HG03432 (cell line): ENCODE measurements around the gene HNMT.
"Not testable (repeated sequence)": the region's sequence is repeated elsewhere in the genome, so short reads cannot be mapped to it uniquely, and the experiment has no call there.

Experiments used
- ATAC-seq: cut with Tn5 transposase; IDR thresholded peaks from one replicate; pipeline ENCODE4 v1.9.1; 2021; ENCODE audit warnings: mild to moderate bottlenecking, moderate library complexity; ENCODE audit not compliant: unreplicated experiment

HNMT gene

GRCh38 chr2:137964066-137964858, at the start of gene HNMT:
HNMT (plus strand) TSS chr2:137964473; CDS start chr2:137964492, 19 bp downstream.
- ATAC-seq = no peak

- no peak for ATAC-seq
These were observed 43.0 kb upstream of the HNMT start for GRCh38 chr2:137921105-137921880.

GRCh38 chr2:137922171-137922570, 42.1 kb upstream of the HNMT start:
- not testable (repeated sequence) for ATAC-seq

DNA sequence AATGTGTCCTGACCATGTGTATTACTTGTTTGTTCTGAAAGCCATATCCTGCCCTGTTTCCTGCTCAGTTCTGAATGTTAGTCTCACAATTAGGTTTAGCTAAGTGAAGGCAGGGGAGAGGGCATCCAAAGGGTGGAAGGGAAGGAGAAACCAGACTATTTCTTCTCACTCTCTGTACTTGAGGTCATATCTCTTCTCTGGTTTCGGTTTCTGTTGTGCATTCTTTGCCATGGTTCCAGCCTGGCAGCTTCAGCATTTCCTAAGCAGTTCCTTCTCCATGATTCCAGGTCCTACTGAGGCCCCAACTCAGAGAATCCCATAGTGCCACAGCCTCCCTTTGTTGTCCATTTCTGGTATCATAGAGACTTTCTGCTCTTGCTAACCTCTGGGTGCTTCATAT, 40.3 kb upstream of the HNMT start:
- no peak for ATAC-seq

- ATAC-seq = no peak
These were observed 38.7 kb upstream of the HNMT start for GRCh38 chr2:137925599-137925998.

DNA sequence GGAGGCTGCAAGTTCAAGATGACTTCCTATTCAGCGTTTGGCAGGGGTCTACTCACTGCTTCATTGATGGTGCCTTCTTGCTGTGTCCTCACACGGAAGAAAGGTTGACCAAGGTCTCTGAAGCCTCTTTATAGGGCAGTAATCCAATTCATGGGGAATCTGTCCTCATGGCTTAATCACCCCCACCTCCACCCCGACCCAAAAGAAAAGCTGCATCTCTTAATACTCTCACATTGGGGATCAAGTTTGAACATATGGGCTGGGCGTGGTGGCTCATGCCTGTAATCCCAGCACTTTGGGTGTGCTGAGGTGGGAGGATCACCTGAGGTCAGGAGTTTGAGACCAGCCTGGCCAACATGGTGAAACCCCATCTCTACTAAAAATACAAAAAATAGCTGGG, 36.4 kb upstream of the HNMT start:
- no peak for ATAC-seq

DNA sequence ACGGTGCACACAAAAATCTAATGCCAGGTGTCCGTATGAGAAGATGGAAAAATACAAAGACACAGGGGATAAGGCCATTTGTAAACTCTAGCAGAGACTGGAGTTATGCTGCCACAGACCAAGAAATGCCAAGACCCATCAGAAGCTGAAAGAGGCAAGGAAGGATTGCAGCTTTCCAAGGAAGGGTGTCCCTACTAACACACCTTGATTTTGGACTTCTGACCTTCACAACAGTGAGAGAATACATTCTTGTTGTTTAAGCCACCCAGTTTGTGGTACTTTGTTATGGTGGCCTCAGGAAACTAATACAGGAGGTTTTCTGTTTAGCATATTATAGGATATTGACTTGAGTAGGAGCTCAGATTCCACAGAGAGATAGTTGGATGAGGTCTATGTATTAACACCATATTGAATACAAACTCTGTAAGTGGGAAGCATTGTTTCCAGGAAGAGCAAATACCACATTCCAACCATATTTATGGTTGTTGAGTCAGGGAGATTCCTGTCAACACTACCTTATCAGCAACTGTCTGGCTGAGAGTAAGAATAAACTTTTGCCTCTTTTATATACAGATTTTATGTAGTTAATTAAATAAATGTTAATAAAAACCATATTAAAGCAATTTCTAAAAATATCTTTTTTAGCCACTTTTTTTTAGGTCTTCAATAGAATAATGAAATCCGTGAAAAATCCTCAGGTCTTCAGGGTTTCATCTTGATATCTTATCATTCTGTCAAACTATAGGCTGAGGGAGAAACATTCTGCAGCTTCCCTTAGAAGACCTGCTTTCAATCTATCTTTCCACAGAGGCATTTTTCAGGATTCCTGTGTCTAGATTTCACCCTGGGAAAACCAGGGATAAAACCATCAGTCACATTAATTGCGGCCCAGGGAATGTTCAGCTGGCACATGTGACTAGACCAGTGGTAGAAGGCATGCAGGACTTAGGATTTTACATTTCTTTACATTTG, 35.4 kb upstream of the HNMT start:
- no peak for ATAC-seq

GRCh38 chr2:137929519-137929916, 34.8 kb upstream of the HNMT start:
- ATAC-seq = no peak

- ATAC-seq = no peak
These were observed 34.1 kb upstream of the HNMT start for GRCh38 chr2:137930146-137930545.

DNA sequence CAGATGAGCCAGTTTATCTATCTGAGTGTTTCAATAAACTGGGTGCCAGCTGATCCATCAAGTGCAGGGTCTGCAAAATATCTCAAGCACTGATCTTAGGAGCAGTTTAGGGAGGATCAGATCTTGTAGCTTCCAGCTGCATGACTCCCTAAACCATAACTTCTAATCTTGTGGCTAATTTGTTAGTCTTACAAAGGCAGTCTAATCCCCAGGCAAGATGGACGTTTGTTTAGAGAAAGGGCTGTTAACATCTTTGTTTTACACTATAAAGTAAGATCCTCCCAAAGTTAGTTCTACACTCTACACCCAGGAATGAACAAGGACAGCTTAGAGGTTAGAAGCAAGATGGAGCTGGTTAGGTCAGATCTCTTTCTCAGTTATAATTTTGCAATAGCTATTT, 28.7 kb upstream of the HNMT start:
- ATAC-seq = no peak

GRCh38 chr2:137937246-137937645, 27.0 kb upstream of the HNMT start:
- ATAC-seq = no peak

DNA sequence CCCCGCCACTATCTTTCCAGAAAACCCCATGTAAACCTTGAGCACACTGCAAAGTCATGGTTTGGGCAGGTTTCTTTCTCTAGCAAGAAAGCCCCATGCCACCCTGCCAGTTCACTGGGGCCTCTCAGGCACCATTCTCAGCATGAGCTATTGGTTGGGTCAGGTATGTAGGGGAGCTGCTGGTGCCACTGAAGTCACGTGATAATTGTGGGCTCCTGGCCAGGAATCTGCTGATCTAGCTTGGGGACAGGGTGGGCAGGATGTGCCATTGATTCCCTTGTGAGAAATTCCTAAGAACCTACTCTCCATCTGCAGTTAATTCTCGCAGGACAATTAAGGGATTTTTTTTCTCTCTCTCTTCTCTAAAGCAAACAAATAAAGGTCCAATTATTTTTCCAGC, 26.5 kb upstream of the HNMT start:
- no peak for ATAC-seq

GRCh38 chr2:137938204-137938603, 26.1 kb upstream of the HNMT start:
- no peak for ATAC-seq

DNA sequence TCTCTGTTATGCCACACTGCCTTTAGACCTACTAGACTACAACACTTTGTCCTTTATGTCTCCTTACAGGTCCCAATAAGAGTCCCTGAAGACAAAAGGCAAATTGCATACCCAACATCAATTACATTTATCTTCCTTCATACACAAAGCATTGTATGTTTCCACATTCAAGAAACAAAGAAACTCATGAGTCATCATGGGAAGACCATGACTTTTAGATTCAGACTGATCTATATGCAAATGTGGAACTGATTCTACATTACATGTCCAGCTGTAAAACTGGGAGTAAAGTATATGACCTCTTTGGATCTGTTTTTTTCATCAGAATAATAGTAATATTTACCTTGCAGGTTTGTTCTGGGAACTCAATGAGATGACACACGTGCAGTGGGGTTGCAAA, 25.2 kb upstream of the HNMT start:
- ATAC-seq = no peak

GRCh38 chr2:137940154-137940553, 24.1 kb upstream of the HNMT start:
- ATAC-seq = no peak

DNA sequence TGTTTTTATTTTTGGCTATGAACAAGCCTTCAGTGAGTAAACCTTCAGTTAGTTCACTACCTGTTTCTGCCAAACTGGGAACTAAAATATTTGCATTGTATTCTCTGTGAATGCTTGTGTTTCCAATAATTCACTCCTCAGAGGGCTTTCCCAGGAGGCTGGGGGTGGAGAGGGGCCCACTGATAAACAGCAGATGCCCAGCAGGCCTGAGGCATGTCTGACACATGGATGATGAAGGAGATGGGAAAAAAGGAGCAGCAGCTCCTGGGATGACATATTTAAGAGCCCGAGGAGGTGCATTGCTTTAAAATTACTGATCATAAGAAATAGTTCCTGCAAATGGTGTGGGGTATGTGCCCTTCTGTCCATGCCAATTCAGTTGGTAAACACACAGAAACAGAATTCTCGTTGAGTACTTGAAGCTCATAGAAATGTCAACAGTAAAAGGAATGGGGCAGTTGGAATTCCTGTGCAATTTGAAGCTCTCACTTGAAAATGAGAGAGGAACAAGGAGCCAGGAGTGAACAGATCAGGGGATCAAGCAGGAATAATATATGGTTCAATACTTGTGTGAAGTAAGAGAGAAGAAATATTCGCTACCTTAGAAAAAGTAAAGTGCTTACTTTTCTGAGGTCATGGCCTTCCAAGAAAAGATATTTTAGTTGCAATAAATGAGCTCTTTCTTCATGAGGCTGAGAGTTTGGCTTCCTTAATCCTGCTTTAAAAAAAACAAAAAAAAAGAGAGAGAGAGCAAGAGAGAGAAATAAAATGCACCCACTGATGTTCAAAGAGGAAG, 22.0 kb upstream of the HNMT start:
- no peak for ATAC-seq

DNA sequence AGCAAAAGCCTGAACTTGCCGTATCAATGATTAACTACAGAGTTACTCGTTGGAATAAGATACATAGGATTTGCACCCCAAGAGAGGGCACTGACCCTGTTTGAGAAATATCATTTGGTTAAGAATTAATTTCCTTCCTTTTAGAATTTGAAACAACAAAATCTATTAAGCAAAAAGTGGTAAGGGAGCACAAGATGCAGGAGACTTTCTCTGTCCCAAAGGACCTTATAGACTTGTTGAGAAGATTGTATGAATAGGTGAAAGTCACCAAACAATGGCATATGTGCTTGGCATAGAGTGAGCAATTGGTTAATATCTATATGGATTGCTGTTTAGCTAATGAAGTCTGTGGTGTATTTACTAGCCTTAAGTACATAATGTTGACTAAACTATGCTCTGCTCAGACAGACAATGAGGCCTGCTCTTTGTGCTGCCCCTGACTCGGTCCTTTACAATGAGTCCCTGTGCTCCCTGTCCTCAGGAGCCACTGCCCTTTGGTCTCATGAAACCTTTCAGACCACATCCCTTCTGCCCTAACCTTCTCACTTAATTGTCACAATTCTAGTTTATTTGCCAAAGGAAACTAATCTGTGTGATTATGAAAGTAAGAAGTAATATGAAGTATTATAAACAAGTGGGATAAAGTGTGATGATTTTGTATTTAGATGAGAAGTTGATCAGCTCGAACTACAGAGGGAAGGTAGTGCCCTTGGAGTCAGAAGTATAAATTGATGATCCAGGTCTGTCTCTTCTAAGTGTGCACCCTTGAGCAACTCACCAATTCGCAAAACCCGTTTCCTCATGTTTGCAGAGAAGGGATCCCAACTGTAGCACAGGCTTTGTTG, 21.2 kb upstream of the HNMT start:
- no peak for ATAC-seq

DNA sequence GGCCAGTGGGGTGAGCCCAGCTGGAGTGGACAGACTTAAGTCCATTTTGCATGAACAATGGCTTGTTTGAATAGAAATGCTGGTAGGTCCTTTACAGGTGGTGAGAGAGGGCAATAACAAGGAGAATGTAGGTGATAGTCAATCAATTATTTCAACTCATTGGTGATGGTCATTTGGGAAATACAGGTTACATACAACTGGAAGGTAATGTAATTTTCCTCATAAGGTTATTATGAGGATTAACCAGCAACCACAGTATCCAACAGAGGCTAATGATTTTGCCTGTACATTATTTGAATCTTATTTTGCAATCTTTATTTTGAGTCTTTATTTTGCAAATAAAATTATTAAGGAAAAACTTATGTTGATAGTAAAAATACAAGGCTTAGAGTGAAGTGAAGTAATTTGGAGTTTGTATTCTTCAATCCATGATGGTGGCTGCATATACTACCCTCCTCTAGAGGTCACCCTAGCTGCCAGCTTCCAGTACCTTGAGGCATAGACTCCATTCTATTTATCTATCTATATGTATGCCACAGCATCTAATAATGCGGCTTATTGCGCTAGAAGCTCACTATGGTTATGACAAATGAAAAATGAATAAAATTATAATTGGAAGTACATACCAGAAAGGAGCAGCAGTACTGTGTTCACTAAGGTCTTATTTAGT, 20.5 kb upstream of the HNMT start:
- no peak for ATAC-seq

GRCh38 chr2:137944714-137945113, 19.6 kb upstream of the HNMT start:
- ATAC-seq = no peak
